Activated naive CD8-positive, alpha-beta T cell treated with anti-CD3 and anti-CD28 coated beads, Interleukin-2, amount 10 ng/mL, durations not matched to agents 7 days and 5 days (primary cell): ENCODE results near the gene ADPRH. TPM values are rescaled to one million over a fixed set of nuclear protein-coding genes. Genes with fewer than 3 reads are reported as not detected.
A peak's percentile ranks its signal among the peaks of the same experiment; 100 is the strongest.

Experiments used
- ATAC-seq: fragments of 150-1000 bp; cut with Tn5 transposase; one replicate; pipeline ENCODE4 v1.10.0; 2021; ENCODE audit warnings: low read depth, moderate library complexity
- POLR2A ChIA-PET: fragments of 350-600 bp; sonication (Branson Sonifier 250); formaldehyde crosslinking; loops from one replicate; lab custom pipeline; 2021; ENCODE audit warnings: antibody characterized with exemption; lab: Charles Lee
- DNase-seq: peaks from one replicate; pipeline ENCODE4 v3.0.0; 2021
- H3K27ac Mint-ChIP-seq: one replicate; pipeline ENCODE4 v1.8.0; 2022; ENCODE audit warnings: mild to moderate bottlenecking, mixed read lengths
- H3K27me3 Mint-ChIP-seq: one replicate; pipeline ENCODE4 v1.8.0; 2022; ENCODE audit warnings: mild to moderate bottlenecking, moderate library complexity, mixed read lengths
- H3K36me3 Mint-ChIP-seq: one replicate; pipeline ENCODE4 v1.8.0; 2021; ENCODE audit warnings: mild to moderate bottlenecking, mixed read lengths
- H3K4me1 Mint-ChIP-seq: one replicate; pipeline ENCODE4 v1.8.0; 2021; ENCODE audit warnings: mixed read lengths
- H3K4me3 Mint-ChIP-seq: one replicate; pipeline ENCODE4 v1.8.0; 2022; ENCODE audit warnings: mild to moderate bottlenecking, moderate library complexity, mixed read lengths
- H3K9me3 Mint-ChIP-seq: one replicate; pipeline ENCODE4 v1.8.0; 2021; ENCODE audit warnings: mixed read lengths
- total RNA-seq, 2 experiments: library from RNA; stranded (reverse); gene quantifications; one replicate each; pipeline ENCODE4 v1.2.3, GENCODE V29; 2021

Gene ADPRH
- total RNA-seq, 2 experiments from 2014 or later, result 4.5 to 5.9 TPM

- Mint-ChIP-seq H3K27me3 (peaks cover 29% of the 10 kb centered on the region), H3K9me3 (no peaks in the 10 kb centered on the region), H3K27ac (no peak overlapping the region), H3K4me3 (no peak overlapping the region), H3K36me3 (no peaks in the 10 kb centered on the region), H3K4me1 (peaks cover 8% of the 10 kb centered on the region)
- POLR2A ChIA-PET, result no interaction called here
- DNase-seq (no peak), ATAC-seq (no peak)
These were observed 29.2 kb downstream of the ADPRH start for GRCh38 chr3:119608405-119609000.

- Mint-ChIP-seq H3K36me3 (no peaks in the 10 kb centered on the region), H3K4me3 (no peak overlapping the region), H3K27ac (no peak overlapping the region), H3K4me1 (peaks cover 7% of the 10 kb centered on the region), H3K27me3 (peaks cover 29% of the 10 kb centered on the region), H3K9me3 (no peaks in the 10 kb centered on the region)
- POLR2A ChIA-PET, result no interaction called here
- no peak for DNase-seq
- ATAC-seq, result no peak
These were observed 30.0 kb downstream of the ADPRH start for GRCh38 chr3:119609301-119609700.

- Mint-ChIP-seq H3K36me3 (no peaks in the 10 kb centered on the region), H3K27me3 (peaks cover 30% of the 10 kb centered on the region), H3K27ac (no peak overlapping the region), H3K9me3 (no peaks in the 10 kb centered on the region), H3K4me3 (no peak overlapping the region), H3K4me1 (peaks cover 1% of the 10 kb centered on the region)
- ATAC-seq (no peak), DNase-seq (no peak)
- POLR2A ChIA-PET, result no interaction called here
These were observed 32.4 kb downstream of the ADPRH start for GRCh38 chr3:119611664-119612063.

DNA sequence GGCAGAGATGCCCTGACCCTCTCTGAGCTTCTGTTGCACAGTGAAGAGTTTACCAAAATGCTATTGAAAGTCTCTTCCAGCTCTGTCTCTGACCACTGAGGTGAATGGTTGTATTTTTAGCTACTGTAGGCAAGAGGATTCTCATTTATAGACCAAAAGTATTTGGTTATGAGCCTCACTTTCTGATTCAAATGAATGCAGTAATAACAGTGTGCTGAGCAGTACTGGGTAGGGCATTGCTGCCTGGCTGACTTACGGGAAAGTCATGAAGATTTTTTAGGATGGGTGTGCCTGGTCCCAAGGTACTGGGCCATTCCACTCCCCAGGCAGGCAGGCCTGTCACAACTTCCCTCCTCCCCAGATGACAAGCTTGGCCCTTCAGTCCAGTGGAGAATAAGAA lies 33.9 kb downstream of the ADPRH start:
- no peak overlapping the region for H3K4me3 Mint-ChIP-seq
- POLR2A ChIA-PET, result no interaction called here
- DNase-seq (no peak), ATAC-seq (no peak)
- no peaks in the 10 kb centered on the region for H3K9me3 Mint-ChIP-seq
- peaks cover 27% of the 10 kb centered on the region for H3K27me3 Mint-ChIP-seq
- no peaks in the 10 kb centered on the region for H3K4me1 Mint-ChIP-seq
- no peak overlapping the region for H3K27ac Mint-ChIP-seq
- H3K36me3 Mint-ChIP-seq, result no peaks in the 10 kb centered on the region

GRCh38 chr3:119613872-119614271 lies 34.6 kb downstream of the ADPRH start:
- ATAC-seq, result no peak
- Mint-ChIP-seq H3K9me3 (no peaks in the 10 kb centered on the region), H3K4me1 (no peaks in the 10 kb centered on the region), H3K27me3 (peaks cover 32% of the 10 kb centered on the region), H3K36me3 (no peaks in the 10 kb centered on the region), H3K27ac (no peak overlapping the region), H3K4me3 (no peak overlapping the region)
- POLR2A ChIA-PET, result no interaction called here
- no peak for DNase-seq

GRCh38 chr3:119616056-119616455 lies 36.8 kb downstream of the ADPRH start:
- no peaks in the 10 kb centered on the region for H3K36me3 Mint-ChIP-seq
- DNase-seq (no peak), ATAC-seq (no peak)
- no peaks in the 10 kb centered on the region for H3K4me1 Mint-ChIP-seq
- no peak overlapping the region for H3K4me3 Mint-ChIP-seq
- no peaks in the 10 kb centered on the region for H3K9me3 Mint-ChIP-seq
- POLR2A ChIA-PET, result no interaction called here
- H3K27ac Mint-ChIP-seq, result no peak overlapping the region
- H3K27me3 Mint-ChIP-seq, result peaks cover 31% of the 10 kb centered on the region

- DNase-seq (no peak), ATAC-seq (no peak)
- Mint-ChIP-seq H3K27me3 (peaks cover 26% of the 10 kb centered on the region), H3K27ac (no peak overlapping the region), H3K4me3 (no peak overlapping the region), H3K4me1 (no peaks in the 10 kb centered on the region), H3K36me3 (no peaks in the 10 kb centered on the region), H3K9me3 (no peaks in the 10 kb centered on the region)
- POLR2A ChIA-PET, result no interaction called here
These were observed 39.8 kb downstream of the ADPRH start for GRCh38 chr3:119619094-119619493.

DNA sequence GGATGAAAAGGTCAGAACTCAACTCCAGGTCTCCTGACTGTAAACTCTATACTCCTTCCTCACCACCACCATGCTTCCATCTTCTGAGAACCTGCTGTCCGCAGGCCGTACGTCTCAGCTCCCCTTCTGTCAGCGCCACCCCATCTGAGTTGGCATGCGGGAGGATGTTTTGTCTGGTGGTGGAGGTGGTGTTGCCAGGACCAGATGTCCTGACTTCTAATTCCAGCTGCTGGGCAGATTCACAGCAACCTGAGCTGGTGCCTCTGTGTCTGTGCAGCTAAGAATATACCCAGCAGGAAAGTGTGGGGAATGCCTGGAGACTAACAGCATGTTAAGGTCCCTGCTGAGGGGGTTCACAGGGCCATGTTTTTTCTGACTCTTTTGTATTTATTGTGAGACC lies 41.6 kb downstream of the ADPRH start:
- no peaks in the 10 kb centered on the region for H3K9me3 Mint-ChIP-seq
- DNase-seq (no peak), ATAC-seq (no peak)
- no peak overlapping the region for H3K27ac Mint-ChIP-seq
- POLR2A ChIA-PET, result no interaction called here
- peaks cover 26% of the 10 kb centered on the region for H3K27me3 Mint-ChIP-seq
- H3K4me1 Mint-ChIP-seq, result no peaks in the 10 kb centered on the region
- no peaks in the 10 kb centered on the region for H3K36me3 Mint-ChIP-seq
- no peak overlapping the region for H3K4me3 Mint-ChIP-seq

- ATAC-seq, result no peak
- Mint-ChIP-seq H3K36me3 (peaks cover 1% of the 10 kb centered on the region), H3K27ac (no peak overlapping the region), H3K9me3 (no peaks in the 10 kb centered on the region), H3K4me3 (no peak overlapping the region), H3K27me3 (peaks cover 14% of the 10 kb centered on the region), H3K4me1 (peaks cover 22% of the 10 kb centered on the region)
- POLR2A ChIA-PET, result no interaction called here
- DNase-seq, result no peak
These were observed 44.9 kb downstream of the ADPRH start for GRCh38 chr3:119624002-119624720.

DNA sequence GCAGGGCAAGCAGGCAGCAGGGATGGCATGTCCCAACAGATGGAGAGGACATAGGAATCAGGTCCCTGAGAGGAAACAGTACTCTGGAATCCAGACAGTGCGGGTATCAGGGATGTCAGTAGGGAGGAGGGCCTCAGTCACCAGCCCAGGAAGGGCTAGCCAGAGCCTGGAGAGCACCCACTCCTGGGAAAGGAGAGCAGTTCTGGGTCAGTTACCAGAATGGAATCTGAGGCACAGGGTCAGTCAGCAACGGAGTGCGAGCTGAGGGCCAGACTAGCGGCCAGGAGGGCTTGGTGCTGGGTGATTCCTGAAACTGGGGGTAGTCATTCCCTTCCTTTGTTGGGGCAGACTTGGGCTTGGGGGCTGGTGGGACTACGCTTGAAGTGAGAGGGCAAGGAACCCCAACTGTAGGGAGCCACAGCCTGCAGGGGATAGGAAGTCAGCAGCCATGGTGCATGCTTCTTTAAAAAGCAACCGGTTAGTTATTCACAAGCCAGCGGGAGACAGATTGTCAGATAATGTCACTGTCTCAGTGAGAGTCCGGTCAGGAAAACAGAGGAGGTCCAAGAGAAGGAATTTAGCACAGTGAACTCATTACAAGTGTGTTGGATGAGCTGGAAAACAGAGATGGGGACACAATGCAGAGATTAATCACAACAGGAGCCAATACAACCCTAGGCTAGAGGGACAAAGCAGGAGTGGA lies 46.3 kb downstream of the ADPRH start:
- H3K27me3 Mint-ChIP-seq, result peaks cover 9% of the 10 kb centered on the region
- H3K4me3 Mint-ChIP-seq, result no peak overlapping the region
- no peak overlapping the region for H3K27ac Mint-ChIP-seq
- no peak for DNase-seq
- H3K36me3 Mint-ChIP-seq, result peaks cover 1% of the 10 kb centered on the region
- no peak for ATAC-seq
- no peaks in the 10 kb centered on the region for H3K9me3 Mint-ChIP-seq
- POLR2A ChIA-PET, result no interaction called here
- peaks cover 22% of the 10 kb centered on the region for H3K4me1 Mint-ChIP-seq

GRCh38 chr3:119626196-119626595 lies 46.9 kb downstream of the ADPRH start:
- peaks cover 22% of the 10 kb centered on the region for H3K4me1 Mint-ChIP-seq
- peaks cover 6% of the 10 kb centered on the region for H3K27me3 Mint-ChIP-seq
- POLR2A ChIA-PET, result no interaction called here
- ATAC-seq (no peak), DNase-seq (no peak)
- H3K36me3 Mint-ChIP-seq, result peaks cover 1% of the 10 kb centered on the region
- peak overlapping the region; percentile 14 for H3K4me3 Mint-ChIP-seq
- H3K27ac Mint-ChIP-seq, result peak overlapping the region; percentile 18
- no peaks in the 10 kb centered on the region for H3K9me3 Mint-ChIP-seq

DNA sequence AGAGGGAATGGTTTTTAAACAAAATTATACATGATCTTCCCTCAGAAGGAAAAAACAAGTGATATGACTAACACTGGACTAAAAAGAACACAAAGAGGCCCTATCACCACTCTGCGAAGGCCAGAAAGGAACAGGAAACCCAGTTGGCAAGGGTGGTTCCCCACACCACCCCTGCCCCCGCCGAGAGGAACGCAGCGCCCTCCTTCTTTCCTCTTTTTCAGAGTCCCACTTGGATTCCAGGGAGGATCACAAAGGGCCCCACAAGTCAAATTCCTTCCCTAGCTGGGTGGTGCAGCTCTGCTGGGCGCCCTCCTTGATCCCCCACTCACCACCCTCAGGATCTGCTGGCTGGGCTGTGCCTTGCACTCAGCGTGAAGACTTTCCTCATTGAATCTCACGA lies 48.2 kb downstream of the ADPRH start:
- Mint-ChIP-seq H3K9me3 (no peaks in the 10 kb centered on the region), H3K4me1 (peaks cover 22% of the 10 kb centered on the region), H3K36me3 (peaks cover 1% of the 10 kb centered on the region), H3K4me3 (peak overlapping the region; percentile 26), H3K27ac (no peak overlapping the region), H3K27me3 (peaks cover 6% of the 10 kb centered on the region)
- ATAC-seq (peak; percentile 61), DNase-seq (peak; percentile 34)
- POLR2A ChIA-PET, result interaction anchor here (0.9 kb wide), 2 partner anchors 47 kb away, joined by 3 to 4 read pairs; no protein-coding TSS in a partner anchor

GRCh38 chr3:119628390-119628789 lies 49.1 kb downstream of the ADPRH start:
- ATAC-seq (no peak), DNase-seq (no peak)
- peak overlapping the region; percentile 41 for H3K27ac Mint-ChIP-seq

More at GRCh38 chr3:119628390-119628789, 49.1 kb downstream of the ADPRH start:
- H3K27me3 Mint-ChIP-seq, result peaks cover 8% of the 10 kb centered on the region
- no peaks in the 10 kb centered on the region for H3K9me3 Mint-ChIP-seq
- POLR2A ChIA-PET, result no interaction called here
- H3K4me3 Mint-ChIP-seq, result no peak overlapping the region
- H3K36me3 Mint-ChIP-seq, result peaks cover 1% of the 10 kb centered on the region
- peaks cover 22% of the 10 kb centered on the region for H3K4me1 Mint-ChIP-seq
